Left lung (tissue), 10 donors: ENCODE measurements around the gene NINJ1. TPM values are rescaled to one million over a fixed set of nuclear protein-coding genes. Genes with fewer than 3 reads are reported as not detected.

Experiments
- ATAC-seq: fragments of 200-7000 bp; cut with Tn5 transposase; one replicate; pipeline ENCODE4 v1.9.1; 2020; ENCODE audit warnings: moderate library complexity
- DNase-seq, 4 donors: peaks; one replicate each; pipeline ENCODE4 v3.0.0-alpha.2; 2013 to 2020
- H3K27ac ChIP-seq, 2 donors: fragments of 200-600 bp; sonication (generic) in 1 of 2; one replicate each; pipeline versions ENCODE4 v1.5.0 to v1.8.0; 2020 to 2021
- H3K27me3 ChIP-seq, 2 donors: fragments of 200-600 bp; sonication (generic) in 1 of 2; one replicate each; pipeline versions ENCODE4 v1.5.0 to v1.8.0; 2020 to 2021
- H3K36me3 ChIP-seq, 2 donors: fragments of 200-600 bp; sonication (generic) in 1 of 2; one replicate each; pipeline versions ENCODE4 v1.5.0 to v1.8.0; 2020 to 2021
- H3K4me1 ChIP-seq, 2 donors: fragments of 200-600 bp; one replicate each; pipeline ENCODE4 v1.8.0; 2021
- H3K4me3 ChIP-seq, 2 donors: fragments of 200-600 bp; sonication (generic) in 1 of 2; one replicate each; pipeline versions ENCODE4 v1.5.0 to v1.8.0; 2020 to 2021; ENCODE audit warnings: mild to moderate bottlenecking in 1 of 2
- H3K9me3 ChIP-seq, 2 donors: fragments of 200-600 bp; sonication (generic) in 1 of 2; one replicate each; pipeline versions ENCODE4 v1.5.0 to v1.8.0; 2020 to 2021
- intact Hi-C, 2 donors: fragments of 100-400 bp; cut with DNase I; formaldehyde crosslinking; loops; one replicate each; pipeline versions ENCODE4 v1.11.2 to v1.14.2; 2022
- polyA plus RNA-seq, 6 donors: library from polyadenylated mRNA; unstranded; fragments of 120-200 nt; gene quantifications; one replicate each; pipeline ENCODE4 v1.2.1, GENCODE V29; 2013; ENCODE audit not compliant: insufficient read length in 6 of 6
- total RNA-seq, 2 donors: library from RNA; stranded (reverse); fragmentation: NEBNext Ultra II Directional; extraction: Animal tissue kit (Norgen Biotek cat#: 25700); gene quantifications; one replicate each; pipeline ENCODE4 v1.2.1, GENCODE V29; 2021
- TF ChIP-seq, protein P1 (sequence below), 2 donors: fragments of 200-600 bp; sonication (generic) in 1 of 2; IDR thresholded peaks; one replicate each; pipeline versions ENCODE4 v1.5.0 to v1.8.0; 2021; ENCODE audit warnings: antibody characterized with exemption in 2 of 2
- donor health status: DM: no; HTN: yes; CAD: no.
- donor health status: DM: no; HTN: no; CAD: no.

NINJ1 gene
- total and polyA plus RNA-seq, 8 donors: 29.8 to 83.5 (median 37.8) TPM

GRCh38 chr9:93115486-93116071 lies 18.5 kb downstream of the NINJ1 start:
- no peaks in the 10 kb centered on the region for H3K27me3 ChIP-seq
- no peak overlapping the region for H3K4me3 ChIP-seq
- H3K4me1 ChIP-seq: peaks cover 10 to 88% of the 10 kb centered on the region in 2 donors
- TF ChIP-seq, protein P1, sequence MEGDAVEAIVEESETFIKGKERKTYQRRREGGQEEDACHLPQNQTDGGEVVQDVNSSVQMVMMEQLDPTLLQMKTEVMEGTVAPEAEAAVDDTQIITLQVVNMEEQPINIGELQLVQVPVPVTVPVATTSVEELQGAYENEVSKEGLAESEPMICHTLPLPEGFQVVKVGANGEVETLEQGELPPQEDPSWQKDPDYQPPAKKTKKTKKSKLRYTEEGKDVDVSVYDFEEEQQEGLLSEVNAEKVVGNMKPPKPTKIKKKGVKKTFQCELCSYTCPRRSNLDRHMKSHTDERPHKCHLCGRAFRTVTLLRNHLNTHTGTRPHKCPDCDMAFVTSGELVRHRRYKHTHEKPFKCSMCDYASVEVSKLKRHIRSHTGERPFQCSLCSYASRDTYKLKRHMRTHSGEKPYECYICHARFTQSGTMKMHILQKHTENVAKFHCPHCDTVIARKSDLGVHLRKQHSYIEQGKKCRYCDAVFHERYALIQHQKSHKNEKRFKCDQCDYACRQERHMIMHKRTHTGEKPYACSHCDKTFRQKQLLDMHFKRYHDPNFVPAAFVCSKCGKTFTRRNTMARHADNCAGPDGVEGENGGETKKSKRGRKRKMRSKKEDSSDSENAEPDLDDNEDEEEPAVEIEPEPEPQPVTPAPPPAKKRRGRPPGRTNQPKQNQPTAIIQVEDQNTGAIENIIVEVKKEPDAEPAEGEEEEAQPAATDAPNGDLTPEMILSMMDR (IDR thresholded peaks at IDR 0.05): no peak
- peaks cover 0 to 36% of the 10 kb centered on the region in 2 donors for H3K36me3 ChIP-seq
- H3K9me3 ChIP-seq: no peaks in the 10 kb centered on the region
- intact Hi-C loops: no loop called here
- ATAC-seq (no peak), DNase-seq (peak in 1 of 4 donors; percentile 31)
- peak overlapping the region in 1 of 2 donors; percentile 92 for H3K27ac ChIP-seq

DNA sequence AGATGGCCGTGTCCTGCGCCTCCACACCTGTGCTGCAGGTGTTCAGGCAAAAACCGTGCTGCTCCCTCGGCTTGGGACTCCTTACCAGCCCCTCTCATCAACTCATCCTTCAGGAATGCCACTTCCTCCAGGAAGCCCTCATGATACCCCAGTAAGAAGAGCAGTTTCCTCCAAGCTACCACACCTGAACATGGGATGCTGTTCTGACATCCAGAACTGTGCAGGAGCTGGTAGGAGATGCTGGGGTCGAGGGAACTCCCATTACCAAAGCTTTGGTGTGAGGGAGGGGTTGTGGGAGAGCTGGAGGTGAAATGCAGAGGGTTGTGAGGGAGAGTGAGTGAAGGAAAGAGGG lies 19.1 kb downstream of the NINJ1 start:
- intact Hi-C loops: no loop called here
- no peaks in the 10 kb centered on the region for H3K9me3 ChIP-seq
- ATAC-seq (no peak), DNase-seq (no peak)
- H3K36me3 ChIP-seq: peaks cover 0 to 40% of the 10 kb centered on the region in 2 donors
- peak overlapping the region in 1 of 2 donors; percentile 83 for H3K27ac ChIP-seq
- H3K4me1 ChIP-seq: peaks cover 7 to 88% of the 10 kb centered on the region in 2 donors
- TF ChIP-seq, protein P1 (IDR thresholded peaks at IDR 0.05): no peak
- no peak overlapping the region for H3K4me3 ChIP-seq
- no peaks in the 10 kb centered on the region for H3K27me3 ChIP-seq

DNA sequence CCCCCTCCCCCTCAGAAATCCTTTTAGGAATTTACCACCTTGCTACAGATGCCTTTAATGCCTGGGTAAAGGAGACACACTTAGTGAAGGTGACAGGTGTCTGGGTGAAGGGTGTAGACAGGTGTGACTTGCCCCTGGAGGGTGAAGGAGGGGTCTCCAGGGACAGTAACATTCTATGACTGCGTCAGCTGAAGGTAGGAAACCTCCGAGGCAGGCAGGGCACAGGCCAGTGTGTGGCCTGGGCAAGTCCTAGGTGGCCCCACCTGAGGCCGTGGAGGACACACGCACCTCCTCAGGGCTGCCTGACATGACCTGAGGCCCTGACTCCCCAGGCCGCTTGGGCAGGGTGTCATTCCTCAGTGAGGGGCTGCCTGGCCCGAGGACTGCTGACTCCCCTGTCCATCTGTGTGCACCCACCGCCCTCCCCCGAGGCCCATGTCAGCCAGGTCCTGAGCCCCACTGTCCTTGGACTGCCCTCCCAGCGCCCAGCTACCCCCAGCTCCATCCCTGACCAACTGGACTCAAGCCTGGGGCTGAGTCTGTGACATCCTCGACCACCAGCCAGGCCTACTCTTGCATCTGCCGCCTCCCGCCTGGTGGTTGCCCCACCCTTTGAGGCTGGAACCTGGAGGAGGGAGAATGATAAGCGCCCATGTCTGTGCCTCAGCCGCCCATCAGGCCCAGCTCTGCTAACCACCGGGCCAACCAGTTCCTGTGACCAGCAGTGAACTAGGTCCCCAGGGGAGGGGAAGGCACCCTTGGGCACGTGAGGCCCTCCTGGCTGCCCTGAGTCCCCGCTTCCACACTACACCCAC lies 19.7 kb downstream of the NINJ1 start:
- intact Hi-C loops: no loop called here
- no peak for ATAC-seq
- DNase-seq: peak in 2 of 4 donors; percentile 36 to 85

GRCh38 chr9:93112864-93113389 lies 21.1 kb downstream of the NINJ1 start:
- intact Hi-C loops: no loop called here
- Histone ChIP-seq H3K9me3 (no peaks in the 10 kb centered on the region), H3K27me3 (no peaks in the 10 kb centered on the region), H3K4me3 (no peak overlapping the region), H3K4me1 (peaks cover 0 to 88% of the 10 kb centered on the region in 2 donors), H3K36me3 (peaks cover 0 to 51% of the 10 kb centered on the region in 2 donors), H3K27ac (peak overlapping the region in 1 of 2 donors; percentile 90)
- peak in 2 of 4 donors; percentile 35 to 66 for DNase-seq
- no peak for ATAC-seq
- TF ChIP-seq, protein P1 (IDR thresholded peaks at IDR 0.05): no peak

More for the DNA sequence above, 19.7 kb downstream of the NINJ1 start:
- Histone ChIP-seq H3K36me3 (peaks cover 0 to 40% of the 10 kb centered on the region in 2 donors), H3K27ac (peak overlapping the region in 1 of 2 donors; percentile 83), H3K4me3 (no peak overlapping the region), H3K27me3 (no peaks in the 10 kb centered on the region), H3K4me1 (peaks cover under 1 to 88% of the 10 kb centered on the region in 2 donors), H3K9me3 (no peaks in the 10 kb centered on the region)
- TF ChIP-seq, protein P1 (IDR thresholded peaks at IDR 0.05): no peak
